Heart right ventricle (tissue), 16 donors: ENCODE measurements around the gene PRKAA1. TPM values are rescaled to one million over a fixed set of nuclear protein-coding genes. Genes with fewer than 3 reads are reported as not detected.

Experiments used
- ATAC-seq, 8 donors: fragments of 200-7000 bp; cut with Tn5 transposase; one replicate each; pipeline ENCODE4 v1.9.1; 2020; ENCODE audit warnings: mild to moderate bottlenecking in 8 of 8, moderate library complexity in 8 of 8, moderate number of reproducible peaks in 1 of 8
- DNase-seq, 2 donors: peaks; one replicate each; pipeline ENCODE4 v3.0.0-alpha.2; 2020
- H3K27ac ChIP-seq, 10 donors: fragments of 200-600 bp; sonication (generic) in 2 of 10; one replicate each; pipeline versions ENCODE4 v1.5.0 to v1.8.0; 2020 to 2022; ENCODE audit warnings: mild to moderate bottlenecking in 3 of 10
- H3K27me3 ChIP-seq, 7 donors: fragments of 200-600 bp; one replicate each; pipeline ENCODE4 v1.8.0; 2021 to 2022; ENCODE audit warnings: mild to moderate bottlenecking in 2 of 7
- H3K36me3 ChIP-seq, 9 donors: fragments of 200-600 bp; sonication (generic) in 1 of 9; one replicate each; pipeline versions ENCODE4 v1.5.0 to v1.8.0; 2020 to 2022; ENCODE audit warnings: mild to moderate bottlenecking in 2 of 9
- H3K4me1 ChIP-seq, 9 donors: fragments of 200-600 bp; sonication (generic) in 1 of 9; one replicate each; pipeline versions ENCODE4 v1.5.0 to v1.8.0; 2020 to 2022; ENCODE audit warnings: mild to moderate bottlenecking in 4 of 9
- H3K4me3 ChIP-seq, 10 donors: fragments of 200-600 bp; sonication (generic) in 2 of 10; one replicate each; pipeline versions ENCODE4 v1.5.0 to v1.8.0; 2020 to 2022; ENCODE audit warnings: mild to moderate bottlenecking in 7 of 10, moderate library complexity in 2 of 10
- H3K9me3 ChIP-seq, 11 donors: fragments of 200-600 bp in 10 of 11; sonication (generic) in 2 of 11; one replicate each; pipeline versions ENCODE4 v1.5.0 to v1.8.0; 2013 to 2022; ENCODE audit warnings: mild to moderate bottlenecking in 2 of 11, control low read depth in 1 of 11, moderate library complexity in 1 of 11
- WGBS, 2 donors: extraction: QIAGEN DNeasy Blood & Tissue Kit; methylation state at CpG; one replicate each; pipeline ENCODE4 v1.1.7; 2013; ENCODE audit warnings: inconsistent platforms in 1 of 2; 5-methylcytosine and 5-hydroxymethylcytosine counted together
- intact Hi-C, 10 donors: fragments of 100-400 bp; cut with DNase I; formaldehyde crosslinking; loops; one replicate each; pipeline versions ENCODE4 v1.11.1 to v1.14.2; 2022
- polyA plus RNA-seq, 2 donors: library from polyadenylated mRNA; stranded (reverse); fragments of 200-250 nt; gene quantifications; one replicate each; pipeline ENCODE4 v1.2.3, GENCODE V29; 2013
- total RNA-seq, 10 donors: library from RNA; stranded (reverse); fragmentation: NEBNext Ultra II Directional in 3 of 10; extraction: Animal tissue kit (Norgen Biotek cat#: 25700) in 3 of 10; gene quantifications; one replicate each; pipeline versions ENCODE4 v1.2.1 to v1.2.4, GENCODE V29; 2021 to 2023
- TF ChIP-seq, protein P1 (sequence below), 9 donors: fragments of 200-600 bp; sonication (generic) in 2 of 9; IDR thresholded peaks; one replicate each; pipeline versions ENCODE4 v1.5.0 to v1.8.0; 2021 to 2022; ENCODE audit warnings: antibody characterized with exemption in 9 of 9, mild to moderate bottlenecking in 5 of 9, moderate library complexity in 1 of 9
- donor health status: Arrhythmogenic right ventricular cardiomyopathy.
- donor health status: ischemic (EF 13 %, LVEDD 7.1; RV severe dilation, severe dysfunction).
- donor health status: healthy with polysubstance abuse.
- donor health status: DM: no; HTN: yes; CAD: no.
- donor health status: DM: no; HTN: no; CAD: no.
- donor health status: ischemic (EF 25% LVEDD 6.9; RV normal size, moderate dysfunction).
- donor health status: ischemic (EF 25% LVEDD 5.7; RV mildly dilated, moderate dysfunction).
- donor health status: healthy.
- donor health status: DM: yes; HTN: yes; CAD: no.
- donor health status: Ischemic cardiomyopathy.
- donor health status: ischemic (EF 35%, LVEDD 5.7; RV mildly dilated, moderate dysfunction).
- donor health status: nonischemic (EF 11% LVEDD 7.7; RV severe dilation, severe dysfunction).
- donor health status: DM: yes; HTN: yes; CAD: no.
- donor health status: PGD.
- donor health status: ischemic (EF 29% LVEDD 5.4; RV normal size, mild dysfunction).
- donor health status: nonischemic (EF 23%, LVEDD 6.1; RV moderate dilation, normal function).

The PRKAA1 gene
- total and polyA plus RNA-seq, 12 donors = 11.0 to 53.2 (median 41.2) TPM

DNA sequence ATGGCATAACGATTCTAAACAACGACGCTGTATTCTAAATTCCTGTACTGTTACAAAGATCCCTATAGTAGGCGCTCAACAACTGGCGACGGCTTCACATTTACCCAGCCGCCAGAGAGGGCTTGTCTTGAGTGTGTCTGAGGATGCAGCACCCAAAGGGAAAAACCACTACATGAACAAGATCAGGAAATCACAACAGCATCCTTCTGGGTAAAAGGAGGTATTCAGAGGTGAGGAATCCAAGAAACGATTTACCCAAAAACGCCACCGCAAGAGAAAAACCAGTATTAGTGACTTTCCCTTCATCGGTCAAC lies 43.1 kb downstream of the PRKAA1 start:
- DNase-seq (peak; percentile 52 to 67), ATAC-seq (peak; percentile 84 to 94 (median 91))
- 0% methylated on average over 11 of the region's 11 CpGs for WGBS, 2 donors
- peaks cover 0 to 32% (median 0%) of the 10 kb centered on the region in 9 donors for H3K36me3 ChIP-seq
- peaks cover 0 to 21% (median 17%) of the 10 kb centered on the region in 9 donors for H3K4me1 ChIP-seq
- H3K27me3 ChIP-seq = no peaks in the 10 kb centered on the region
- TF ChIP-seq, protein P1, sequence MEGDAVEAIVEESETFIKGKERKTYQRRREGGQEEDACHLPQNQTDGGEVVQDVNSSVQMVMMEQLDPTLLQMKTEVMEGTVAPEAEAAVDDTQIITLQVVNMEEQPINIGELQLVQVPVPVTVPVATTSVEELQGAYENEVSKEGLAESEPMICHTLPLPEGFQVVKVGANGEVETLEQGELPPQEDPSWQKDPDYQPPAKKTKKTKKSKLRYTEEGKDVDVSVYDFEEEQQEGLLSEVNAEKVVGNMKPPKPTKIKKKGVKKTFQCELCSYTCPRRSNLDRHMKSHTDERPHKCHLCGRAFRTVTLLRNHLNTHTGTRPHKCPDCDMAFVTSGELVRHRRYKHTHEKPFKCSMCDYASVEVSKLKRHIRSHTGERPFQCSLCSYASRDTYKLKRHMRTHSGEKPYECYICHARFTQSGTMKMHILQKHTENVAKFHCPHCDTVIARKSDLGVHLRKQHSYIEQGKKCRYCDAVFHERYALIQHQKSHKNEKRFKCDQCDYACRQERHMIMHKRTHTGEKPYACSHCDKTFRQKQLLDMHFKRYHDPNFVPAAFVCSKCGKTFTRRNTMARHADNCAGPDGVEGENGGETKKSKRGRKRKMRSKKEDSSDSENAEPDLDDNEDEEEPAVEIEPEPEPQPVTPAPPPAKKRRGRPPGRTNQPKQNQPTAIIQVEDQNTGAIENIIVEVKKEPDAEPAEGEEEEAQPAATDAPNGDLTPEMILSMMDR (IDR thresholded peaks at IDR 0.05) = peak; percentile 40 to 83 (median 59)
- intact Hi-C loops = loop anchor here in 9 of 10 donors (1.0 to 10.0 kb wide), 9 partner anchors 43 to 124 kb away; partner anchors contain the start of genes RPL37 (in 6 of the 9) and PRKAA1 (in 2 of the 9)
- H3K9me3 ChIP-seq = peaks cover 0 to 9% (median 0%) of the 10 kb centered on the region in 11 donors
- H3K4me3 ChIP-seq = peak overlapping the region; percentile 65 to 98 (median 86)
- H3K27ac ChIP-seq = peak overlapping the region; percentile 70 to 94 (median 89)

DNA sequence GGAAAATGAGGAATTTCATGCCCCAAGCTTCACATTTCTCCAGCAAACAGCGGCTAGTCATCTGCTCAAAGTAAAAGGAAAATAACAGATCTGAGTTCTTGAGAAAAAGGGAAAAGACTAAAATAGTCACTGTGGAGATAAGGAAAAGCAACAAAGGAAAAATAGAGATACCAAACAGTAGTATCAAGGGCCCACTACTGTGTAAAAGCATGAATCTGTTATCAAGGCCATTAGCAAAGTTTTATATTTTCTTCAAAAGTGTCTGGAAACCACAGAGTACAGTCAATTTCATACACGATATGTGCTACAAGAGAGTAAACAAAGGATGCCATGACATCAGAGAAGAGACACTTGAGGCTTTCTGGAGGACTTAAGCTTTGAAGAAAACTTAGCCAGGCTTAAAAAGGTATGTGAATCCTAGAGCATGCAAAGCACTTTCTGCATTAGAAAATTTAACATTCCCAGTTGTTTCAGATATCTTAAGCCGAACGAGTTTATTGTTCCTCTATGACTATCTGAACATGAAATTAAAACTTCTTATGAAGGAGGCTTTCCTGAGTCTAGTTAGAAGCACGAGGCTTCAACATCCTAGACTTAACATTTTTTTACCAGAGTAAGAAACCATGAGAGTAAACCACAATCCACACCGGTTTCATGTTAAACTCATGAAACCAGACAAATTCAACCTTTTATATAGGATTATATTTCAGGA lies 43.6 kb downstream of the PRKAA1 start:
- H3K27me3 ChIP-seq = no peaks in the 10 kb centered on the region
- DNase-seq (no peak), ATAC-seq (peak in 1 of 8 donors; percentile 1)
- TF ChIP-seq, protein P1 (IDR thresholded peaks at IDR 0.05) = no peak
- 11 to 14% methylated on average over 6 of the region's 6 CpGs for WGBS, 2 donors
- H3K27ac ChIP-seq = peak overlapping the region; percentile 70 to 94 (median 89)
- intact Hi-C loops = loop anchor here in 9 of 10 donors (1.0 to 10.0 kb wide), 9 partner anchors 44 to 125 kb away; partner anchors contain the start of genes RPL37 (in 6 of the 9) and PRKAA1 (in 2 of the 9)
- H3K36me3 ChIP-seq = peaks cover 0 to 27% (median 0%) of the 10 kb centered on the region in 9 donors
- H3K4me3 ChIP-seq = peak overlapping the region; percentile 65 to 98 (median 86)
- H3K9me3 ChIP-seq = peaks cover 0 to 9% (median 0%) of the 10 kb centered on the region in 11 donors
- H3K4me1 ChIP-seq = peaks cover 0 to 21% (median 17%) of the 10 kb centered on the region in 9 donors

GRCh38 chr5:40746703-40747102 lies 51.5 kb downstream of the PRKAA1 start:
- Histone ChIP-seq H3K9me3 (peaks cover 0 to 9% (median 0%) of the 10 kb centered on the region in 11 donors), H3K27me3 (no peaks in the 10 kb centered on the region), H3K36me3 (peaks cover 0 to 31% (median 9%) of the 10 kb centered on the region in 9 donors), H3K4me1 (peaks cover 0 to 17% (median 3%) of the 10 kb centered on the region in 9 donors), H3K27ac (no peak overlapping the region), H3K4me3 (no peak overlapping the region)
- TF ChIP-seq, protein P1 (IDR thresholded peaks at IDR 0.05) = no peak
- 38 to 43% methylated on average over 4 of the region's 4 CpGs for WGBS, 2 donors
- DNase-seq (no peak), ATAC-seq (no peak)
- intact Hi-C loops = no loop called here

- WGBS, 2 donors = 73 to 80% methylated on average over 2 of the region's 2 CpGs
- intact Hi-C loops = no loop called here
- no peak for ATAC-seq
These were observed 54.4 kb downstream of the PRKAA1 start for GRCh38 chr5:40743771-40744170.

More at GRCh38 chr5:40743771-40744170, 54.4 kb downstream of the PRKAA1 start:
- Histone ChIP-seq H3K4me1 (peaks cover 0 to 17% (median 3%) of the 10 kb centered on the region in 9 donors), H3K27me3 (no peaks in the 10 kb centered on the region), H3K9me3 (peaks cover 0 to 24% (median 5%) of the 10 kb centered on the region in 11 donors), H3K27ac (no peak overlapping the region), H3K4me3 (no peak overlapping the region), H3K36me3 (peaks cover 0 to 58% (median 25%) of the 10 kb centered on the region in 9 donors)
- DNase-seq = no peak
- TF ChIP-seq, protein P1 (IDR thresholded peaks at IDR 0.05) = no peak
